Stimulated activated CD4-positive, alpha-beta T cell treated with anti-CD3 and anti-CD28 coated beads, Interleukin-15, amount 100 ng/mL, for 48 hours (primary cell): ENCODE results near the gene PPIF.
"Not testable (repeated sequence)": the region's sequence is repeated elsewhere in the genome, so short reads cannot be mapped to it uniquely, and the experiment has no call there.

Experiments
- DNase-seq, 2 donors: peaks; one replicate each; pipeline ENCODE4 v3.0.0-alpha.2; 2020; ENCODE audit warnings: low read depth in 2 of 2

PPIF gene

GRCh38 chr10:79331709-79332108 lies 15.6 kb upstream of the PPIF start:
- peak; percentile 79 to 81 for DNase-seq

DNA sequence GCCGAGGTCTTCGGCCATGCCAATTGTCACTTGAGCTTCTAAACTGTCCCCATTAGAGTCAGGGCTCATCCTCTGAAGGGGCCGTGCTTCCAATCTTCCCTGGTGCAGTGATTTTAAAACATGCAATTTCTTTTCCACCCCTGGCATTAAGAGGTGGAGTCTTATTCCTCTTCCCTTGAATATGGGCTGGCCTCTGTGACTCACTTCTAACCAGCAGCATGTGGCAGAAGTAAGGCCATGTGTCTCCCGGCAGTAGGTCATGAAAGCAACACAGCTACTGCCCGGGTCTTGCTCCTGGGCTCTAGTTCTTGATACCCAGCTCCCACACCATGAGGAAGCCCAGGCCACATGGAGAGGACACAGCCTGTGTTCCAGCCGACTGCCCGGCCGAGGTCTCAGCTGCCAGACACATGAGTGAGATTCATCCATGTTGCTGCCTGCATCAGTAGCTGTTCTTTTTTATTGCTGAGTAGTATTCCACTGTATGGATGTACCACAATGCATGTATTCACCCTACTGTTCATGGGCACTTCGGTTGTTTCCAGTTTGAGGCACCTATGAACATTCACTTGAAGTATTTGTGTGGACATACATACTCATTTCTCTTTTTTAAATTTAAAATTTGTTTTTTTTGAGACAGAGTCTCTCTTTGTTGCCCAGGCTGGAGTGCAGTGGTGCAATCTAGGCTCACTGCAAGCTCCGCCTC lies 14.5 kb upstream of the PPIF start:
- not testable (repeated sequence) for DNase-seq

GRCh38 chr10:79333513-79333912 lies 13.8 kb upstream of the PPIF start:
- no peak for DNase-seq

GRCh38 chr10:79334573-79334972 lies 12.7 kb upstream of the PPIF start:
- DNase-seq: no peak

DNA sequence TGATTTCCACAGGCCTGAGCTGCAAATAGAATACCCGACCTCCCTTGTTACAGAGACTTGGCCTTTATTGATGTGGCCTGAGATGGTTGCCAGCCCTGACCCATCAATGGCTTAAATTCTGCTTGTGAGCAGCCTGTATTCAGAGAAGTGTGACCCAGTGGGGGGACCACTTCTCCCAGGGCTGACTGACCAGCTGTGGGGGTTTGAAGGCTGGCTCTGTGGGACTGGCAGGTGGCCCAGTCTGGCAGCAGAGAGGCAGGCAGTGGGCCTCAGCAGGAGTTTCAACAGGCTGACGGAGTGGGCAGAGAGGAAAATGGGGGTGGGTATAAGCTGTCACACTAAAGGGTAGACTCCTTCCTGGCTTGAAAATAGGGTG lies 12.2 kb upstream of the PPIF start:
- DNase-seq: no peak

DNA sequence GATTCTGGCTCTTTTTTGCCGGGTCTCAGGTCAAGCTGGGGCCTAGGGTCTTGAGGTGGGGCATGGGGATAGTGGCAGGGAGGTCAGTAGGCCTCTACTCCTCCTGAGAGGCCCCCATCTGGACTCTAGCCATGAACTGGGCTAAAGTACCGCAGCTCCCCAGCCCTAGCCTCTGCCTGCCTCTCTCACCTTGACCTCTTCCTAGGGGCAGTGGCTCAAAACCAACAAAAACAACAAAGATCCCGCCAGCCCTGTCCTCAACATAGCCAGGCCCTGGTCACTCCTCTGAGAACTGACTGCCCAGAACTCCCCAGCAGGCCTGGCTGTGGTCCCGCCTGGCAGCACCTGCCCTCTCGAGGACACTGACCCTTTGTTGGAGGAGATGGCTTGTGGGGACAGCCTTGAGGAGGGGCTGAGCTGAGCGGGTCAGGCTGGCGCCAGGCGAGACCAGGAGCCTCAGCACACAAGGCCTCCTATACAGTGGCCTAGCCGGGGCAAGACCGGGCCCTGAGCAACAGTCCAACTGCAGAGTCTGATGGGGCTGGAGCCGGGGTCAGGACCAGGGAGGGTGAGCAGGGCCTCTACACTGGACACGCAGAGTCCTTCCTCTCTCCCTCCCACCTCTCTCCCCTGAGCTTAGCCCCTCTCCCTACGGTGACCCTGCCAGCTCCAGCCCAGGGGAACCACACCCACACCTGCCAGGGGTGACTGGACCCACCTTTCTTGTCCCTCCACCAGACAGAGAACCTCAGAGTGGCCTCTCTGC lies 11.6 kb upstream of the PPIF start:
- DNase-seq: no peak

DNA sequence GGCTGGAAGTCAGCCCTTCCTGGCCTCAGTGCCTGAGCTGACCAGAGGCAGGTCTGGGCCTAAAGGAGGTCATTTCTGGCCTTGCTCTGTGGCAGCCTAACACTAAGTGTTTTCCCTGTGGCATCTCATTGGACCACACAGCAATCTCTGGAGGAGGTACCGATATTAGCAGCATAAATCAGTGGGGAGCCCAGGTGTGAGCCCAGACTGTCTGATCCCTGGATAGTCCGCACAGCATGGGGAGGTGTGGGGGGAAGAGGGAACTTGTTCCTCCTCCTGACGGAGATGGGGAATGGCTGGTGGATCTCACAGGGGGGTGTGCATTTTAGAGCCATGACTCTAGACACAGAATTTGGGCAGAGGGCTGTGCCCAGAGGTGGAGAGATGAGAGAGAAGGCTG lies 11.0 kb upstream of the PPIF start:
- no peak for DNase-seq

DNA sequence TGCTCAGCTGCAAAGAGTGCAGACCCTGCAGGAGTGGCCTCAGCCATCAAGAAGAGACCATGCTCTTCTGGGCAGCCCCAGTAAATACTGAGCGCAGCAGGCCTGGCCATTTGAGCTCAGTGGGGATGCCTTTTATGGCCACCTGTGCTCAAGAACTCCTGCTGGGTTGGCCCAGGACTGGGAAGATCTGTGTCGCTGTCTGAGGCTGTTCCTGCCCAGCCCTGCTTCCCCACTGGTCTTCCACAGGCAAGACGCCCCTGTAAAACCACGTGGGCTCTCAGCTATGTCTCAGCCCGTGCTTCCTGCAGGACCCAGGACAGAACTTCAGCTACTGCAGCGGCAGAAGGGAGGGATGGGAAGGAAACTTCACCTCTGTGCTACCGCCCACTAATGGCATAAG lies 10.5 kb upstream of the PPIF start:
- no peak for DNase-seq

DNA sequence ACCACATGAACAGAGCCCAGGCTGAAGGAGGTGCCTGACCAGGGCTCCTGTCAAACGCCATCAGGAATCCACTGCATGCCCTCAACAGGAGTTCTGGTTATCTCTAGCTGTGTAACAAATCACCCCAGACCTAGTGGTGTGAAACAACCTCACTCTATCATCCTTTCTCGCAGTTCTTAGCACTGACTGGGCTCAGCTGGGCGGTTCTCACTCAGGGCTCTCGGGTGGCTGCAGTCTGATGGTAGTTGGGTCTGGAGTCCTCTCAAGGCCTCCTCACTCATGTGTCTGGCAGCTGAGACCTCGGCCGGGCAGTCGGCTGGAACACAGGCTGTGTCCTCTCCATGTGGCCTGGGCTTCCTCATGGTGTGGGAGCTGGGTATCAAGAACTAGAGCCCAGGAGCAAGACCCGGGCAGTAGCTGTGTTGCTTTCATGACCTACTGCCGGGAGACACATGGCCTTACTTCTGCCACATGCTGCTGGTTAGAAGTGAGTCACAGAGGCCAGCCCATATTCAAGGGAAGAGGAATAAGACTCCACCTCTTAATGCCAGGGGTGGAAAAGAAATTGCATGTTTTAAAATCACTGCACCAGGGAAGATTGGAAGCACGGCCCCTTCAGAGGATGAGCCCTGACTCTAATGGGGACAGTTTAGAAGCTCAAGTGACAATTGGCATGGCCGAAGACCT lies 9.3 kb upstream of the PPIF start:
- not testable (repeated sequence) for DNase-seq

GRCh38 chr10:79339266-79339665 lies 8.0 kb upstream of the PPIF start:
- DNase-seq: no peak

DNA sequence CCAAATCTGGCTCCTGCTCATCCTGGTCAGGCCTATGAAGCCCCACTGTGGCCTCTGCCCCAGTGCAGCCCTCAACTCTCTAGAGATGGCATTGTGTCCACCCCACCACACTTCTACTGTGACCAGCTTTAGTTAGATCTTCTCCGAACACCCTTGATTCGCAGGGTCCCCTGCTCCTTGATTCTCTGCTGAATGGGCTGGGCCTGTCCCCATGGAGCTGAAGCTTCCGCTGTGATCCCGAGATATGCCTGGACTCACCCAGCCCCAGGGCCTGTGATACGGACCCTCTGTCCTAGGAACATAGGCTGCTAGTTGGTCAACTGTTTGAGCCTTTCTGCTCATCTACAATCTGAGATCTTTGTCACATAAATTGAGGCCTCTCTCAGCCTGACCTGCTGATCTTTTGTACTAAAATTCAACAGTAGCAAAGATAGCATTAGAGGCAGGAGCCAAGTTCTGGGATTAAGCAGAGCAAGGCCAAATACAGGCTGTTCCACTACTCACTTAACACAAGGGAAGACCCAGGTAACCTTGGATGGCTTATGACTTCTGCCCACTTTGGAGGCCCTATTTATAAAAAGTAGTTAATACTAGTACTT lies 6.5 kb upstream of the PPIF start:
- DNase-seq: no peak

- no peak for DNase-seq
Measured at GRCh38 chr10:79342295-79342761, 4.9 kb upstream of the PPIF start.

- DNase-seq: no peak
Measured at GRCh38 chr10:79342811-79343561, 4.3 kb upstream of the PPIF start.

GRCh38 chr10:79344502-79345195 lies 2.6 kb upstream of the PPIF start:
- no peak for DNase-seq

DNA sequence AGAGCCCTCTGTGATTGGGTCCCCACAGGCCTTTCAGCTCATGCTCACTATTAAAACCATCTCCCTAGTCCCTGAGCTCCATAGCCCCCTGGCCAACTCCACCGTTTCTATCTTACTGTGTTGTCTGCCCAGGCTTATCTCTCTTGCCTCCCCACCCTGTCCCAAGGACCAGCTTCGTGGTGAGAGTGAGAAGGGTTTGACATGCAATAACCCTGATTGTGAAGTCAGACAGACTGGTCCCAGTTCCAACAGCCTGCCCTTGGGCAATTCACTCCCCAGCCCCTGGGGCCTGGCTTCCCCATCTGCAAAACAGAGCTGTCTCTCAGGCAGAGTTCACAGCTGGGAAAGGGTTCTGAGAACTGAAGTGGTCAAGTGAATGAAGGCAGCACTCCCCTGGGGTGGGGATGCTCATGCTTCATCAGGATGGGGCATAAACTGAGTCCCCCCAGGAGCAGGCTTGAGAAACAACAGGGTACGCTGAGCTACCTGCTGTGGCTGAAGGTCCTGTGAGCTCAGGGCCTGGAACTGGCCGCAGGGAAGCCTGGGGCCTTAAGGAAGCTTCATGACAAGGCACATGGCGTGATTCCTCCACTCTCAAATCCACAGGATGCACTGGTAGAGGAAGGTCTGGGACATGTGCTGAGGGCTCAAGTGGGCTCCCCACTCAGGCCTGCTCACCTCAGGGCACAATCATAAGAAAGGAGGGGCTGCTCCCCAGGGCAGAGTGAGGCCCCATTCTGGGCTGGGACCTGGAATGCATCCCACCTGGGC lies 1.8 kb upstream of the PPIF start:
- DNase-seq: no peak

DNA sequence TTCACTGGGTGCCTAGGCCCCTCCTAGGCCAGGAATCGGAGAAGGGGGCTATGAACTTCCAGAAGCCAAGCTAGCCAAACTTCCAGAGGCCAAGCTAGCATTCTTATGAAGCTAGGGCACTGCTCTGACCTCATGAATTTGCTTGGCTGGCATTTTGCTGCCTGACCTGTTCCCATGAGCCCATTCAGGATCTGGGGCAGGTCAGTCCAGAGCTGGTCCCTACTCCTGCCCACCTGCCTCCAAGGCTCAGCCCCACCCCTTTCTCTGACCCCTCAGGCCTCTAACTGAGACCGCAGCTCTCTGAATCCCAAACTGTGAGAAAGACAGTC lies 1.3 kb upstream of the PPIF start:
- no peak for DNase-seq

DNA sequence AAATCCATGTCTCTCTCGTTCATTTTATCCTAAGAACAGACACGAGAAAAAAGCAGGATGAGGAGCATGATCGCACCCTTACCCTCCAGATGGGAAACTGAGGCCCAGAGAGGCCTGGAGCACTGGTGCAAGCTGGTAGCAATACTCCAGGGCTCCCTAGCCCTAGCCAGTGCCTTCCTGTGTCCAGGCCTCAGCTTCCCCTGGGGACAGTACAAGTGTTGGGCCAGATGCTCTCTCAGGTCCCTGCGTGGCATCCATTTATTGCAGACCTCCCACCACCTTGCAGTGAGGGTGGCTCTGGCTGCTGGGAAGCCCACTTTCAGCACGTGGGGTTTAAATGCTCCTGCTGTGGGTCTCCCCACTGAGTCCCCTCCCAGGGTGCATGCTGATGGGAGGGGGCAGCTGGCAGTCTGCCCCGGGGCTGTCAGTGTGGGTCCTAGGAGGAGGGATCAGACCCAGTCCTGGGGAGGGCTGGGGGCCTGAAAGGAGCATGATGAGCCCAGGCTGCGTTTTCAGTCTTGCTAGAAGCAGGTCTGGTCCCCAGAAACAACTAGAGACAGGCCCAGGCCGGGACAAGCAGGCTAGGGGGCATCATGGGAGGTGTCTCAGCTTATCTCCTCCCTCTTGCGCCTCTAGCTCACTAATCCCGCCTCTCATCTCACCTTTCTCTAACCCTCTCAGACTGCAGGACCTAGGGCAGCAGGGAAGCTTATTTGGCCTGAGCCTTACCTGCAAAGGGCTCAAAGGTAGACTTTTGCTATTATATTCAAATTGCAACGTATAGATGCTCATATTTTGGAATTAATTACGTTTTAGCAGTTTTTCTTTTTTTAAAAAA lies 662 bp upstream of the PPIF start:
- no peak for DNase-seq

- peak; percentile 70 to 75 for DNase-seq
Measured at GRCh38 chr10:79347894-79348639, 798 bp downstream of the PPIF start.

DNA sequence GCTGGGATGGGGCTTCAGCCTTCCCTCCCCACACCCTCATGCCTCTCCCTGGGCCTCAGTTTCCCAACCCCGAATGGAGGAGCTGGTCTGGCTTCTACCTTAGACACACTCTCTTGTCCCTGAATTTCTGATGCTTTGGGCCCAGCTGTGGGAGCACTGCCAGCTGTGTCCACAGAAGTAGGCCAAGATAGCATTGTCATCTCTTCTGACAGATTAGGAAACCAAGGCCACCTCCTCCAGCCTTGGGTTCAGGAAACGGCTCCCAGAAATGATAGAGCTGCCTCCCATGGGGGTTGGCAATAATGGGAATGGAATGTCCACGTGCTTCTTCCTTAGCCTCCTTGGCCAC lies 1.3 kb downstream of the PPIF start:
- no peak for DNase-seq
